ENCODE measurements around the gene NLRP3. TPM values are rescaled to one million over a fixed set of nuclear protein-coding genes. Genes with fewer than 3 reads are reported as not detected.
"Not testable (repeated sequence)": the region's sequence is repeated elsewhere in the genome, so short reads cannot be mapped to it uniquely, and the experiment has no call there.

Gene NLRP3
- total RNA-seq, 4 donors from 2014 or later: 0.29 to 0.56 (median 0.47) TPM

GRCh38 chr1:247468481-247469140 lies 52.6 kb downstream of the NLRP3 start:
- in situ Hi-C loops (cut with MboI; ENCODE audit: low sequenced_read_pairs in 4 of 4): no loop called here
- H3K27me3 ChIP-seq: no peaks in the 10 kb centered on the region
- no peak for DNase-seq

DNA sequence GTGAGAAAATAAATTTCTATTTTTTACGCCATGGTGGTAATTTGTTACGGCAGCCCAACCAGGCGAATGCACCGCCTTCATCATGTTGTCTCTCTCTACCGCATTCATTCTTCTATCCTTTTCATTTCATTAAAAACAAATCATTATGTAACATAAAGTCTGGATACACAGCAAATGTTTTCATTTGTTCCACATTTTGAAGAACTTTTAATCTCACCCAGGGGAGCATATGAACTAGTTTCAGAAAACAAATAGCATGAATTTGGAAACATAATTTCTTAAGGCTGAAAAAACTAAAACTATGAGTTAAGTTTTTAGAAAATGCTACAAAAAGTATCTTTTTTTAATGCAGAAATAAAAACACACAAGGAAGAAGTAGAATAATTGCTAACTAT lies 53.2 kb downstream of the NLRP3 start:
- Histone ChIP-seq H3K4me1 (no peaks in the 10 kb centered on the region), H3K36me3 (no peaks in the 10 kb centered on the region), H3K27ac (no peak overlapping the region), H3K9me3 (no peaks in the 10 kb centered on the region), H3K27me3 (no peaks in the 10 kb centered on the region), H3K4me3 (no peak overlapping the region)
- in situ Hi-C loops (cut with MboI; ENCODE audit: low sequenced_read_pairs in 4 of 4): no loop called here
- no peak for DNase-seq
- no peak for TF ChIP-seq CTCF (IDR thresholded peaks at IDR 0.05 in 4 of 5, conservative IDR thresholded peaks at IDR 0.05 in 1 of 5)
- no peak for TF ChIP-seq POLR2A (IDR thresholded peaks at IDR 0.05)
- intact Hi-C loops (cut with DNase I; ENCODE audit: low total_unique reads): no loop called here
- ATAC-seq: no peak

More at GRCh38 chr1:247468481-247469140, 52.6 kb downstream of the NLRP3 start:
- intact Hi-C loops (cut with DNase I; ENCODE audit: low total_unique reads): no loop called here
- TF ChIP-seq CTCF (IDR thresholded peaks at IDR 0.05 in 4 of 5, conservative IDR thresholded peaks at IDR 0.05 in 1 of 5): no peak
- no peak for TF ChIP-seq POLR2A (IDR thresholded peaks at IDR 0.05)
- H3K36me3 ChIP-seq: no peaks in the 10 kb centered on the region
- no peaks in the 10 kb centered on the region for H3K9me3 ChIP-seq
- no peak for ATAC-seq
- no peaks in the 10 kb centered on the region for H3K4me1 ChIP-seq
- no peak overlapping the region for H3K4me3 ChIP-seq
- no peak overlapping the region for H3K27ac ChIP-seq

DNA sequence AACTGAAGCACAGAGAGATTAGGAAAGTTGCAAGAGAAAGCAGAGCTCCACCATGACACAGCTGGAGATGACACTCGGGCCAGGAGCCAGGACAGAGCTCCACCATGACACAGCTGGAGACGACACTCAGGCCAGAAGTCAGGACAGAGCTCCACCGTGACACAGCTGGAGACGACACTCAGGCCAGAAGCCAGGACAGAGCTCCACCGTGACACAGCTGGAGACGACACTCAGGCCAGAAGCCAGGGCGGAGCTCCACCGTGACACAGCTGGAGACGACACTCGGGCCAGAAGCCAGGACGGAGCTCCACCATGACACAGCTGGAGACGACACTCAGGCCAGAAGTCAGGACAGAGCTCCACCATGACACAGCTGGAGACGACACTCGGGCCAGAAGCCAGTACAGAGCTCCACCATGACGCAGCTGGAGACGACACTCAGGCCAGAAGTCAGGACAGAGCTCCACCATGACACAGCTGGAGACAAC lies 55.0 kb downstream of the NLRP3 start:
- H3K27ac ChIP-seq; H3K36me3 ChIP-seq; intact Hi-C loops (cut with DNase I; ENCODE audit: low total_unique reads); in situ Hi-C loops (cut with MboI; ENCODE audit: low sequenced_read_pairs in 4 of 4); ATAC-seq; H3K4me3 ChIP-seq; H3K4me1 ChIP-seq; H3K9me3 ChIP-seq; DNase-seq; H3K27me3 ChIP-seq: not testable (repeated sequence)

DNA sequence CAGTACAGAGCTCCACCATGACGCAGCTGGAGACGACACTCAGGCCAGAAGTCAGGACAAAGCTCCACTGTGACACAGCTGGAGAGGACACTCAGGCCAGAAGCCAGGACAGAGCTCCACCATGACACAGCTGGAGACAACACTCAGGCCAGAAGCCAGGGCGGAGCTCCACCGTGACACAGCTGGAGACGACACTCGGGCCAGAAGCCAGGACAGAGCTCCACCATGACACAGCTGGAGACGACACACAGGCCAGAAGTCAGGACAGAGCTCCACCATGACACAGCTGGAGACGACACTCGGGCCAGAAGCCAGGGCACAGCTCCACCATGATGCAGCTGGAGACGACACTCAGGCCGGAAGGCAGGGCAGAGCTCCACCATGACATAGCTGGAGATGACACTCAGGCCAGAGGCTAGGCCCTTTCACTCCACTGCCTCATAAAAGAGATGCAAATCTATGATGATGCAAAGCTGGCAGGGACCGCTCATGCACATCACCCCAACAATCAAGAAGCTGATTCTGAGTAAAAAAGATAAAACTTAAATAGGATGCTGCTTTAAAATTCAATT lies 55.6 kb downstream of the NLRP3 start:
- no peak for DNase-seq
- no peak overlapping the region for H3K4me3 ChIP-seq
- H3K27ac ChIP-seq: no peak overlapping the region
- intact Hi-C loops (cut with DNase I; ENCODE audit: low total_unique reads): no loop called here
- H3K4me1 ChIP-seq: no peaks in the 10 kb centered on the region
- H3K36me3 ChIP-seq: no peaks in the 10 kb centered on the region
- H3K27me3 ChIP-seq: no peaks in the 10 kb centered on the region
- no peak for TF ChIP-seq CTCF (IDR thresholded peaks at IDR 0.05 in 4 of 5, conservative IDR thresholded peaks at IDR 0.05 in 1 of 5)
- TF ChIP-seq POLR2A (IDR thresholded peaks at IDR 0.05): no peak
- no peak for ATAC-seq
- no peaks in the 10 kb centered on the region for H3K9me3 ChIP-seq
- in situ Hi-C loops (cut with MboI; ENCODE audit: low sequenced_read_pairs in 4 of 4): no loop called here

GRCh38 chr1:247472035-247472434 lies 56.1 kb downstream of the NLRP3 start:
- Histone ChIP-seq H3K27ac (no peak overlapping the region), H3K4me3 (no peak overlapping the region), H3K4me1 (no peaks in the 10 kb centered on the region), H3K27me3 (no peaks in the 10 kb centered on the region), H3K9me3 (no peaks in the 10 kb centered on the region), H3K36me3 (no peaks in the 10 kb centered on the region)
- ATAC-seq (no peak), DNase-seq (no peak)
- intact Hi-C loops (cut with DNase I; ENCODE audit: low total_unique reads) (no loop called here), in situ Hi-C loops (cut with MboI; ENCODE audit: low sequenced_read_pairs in 4 of 4) (no loop called here)
- TF ChIP-seq CTCF (IDR thresholded peaks at IDR 0.05 in 4 of 5, conservative IDR thresholded peaks at IDR 0.05 in 1 of 5) (no peak), POLR2A (IDR thresholded peaks at IDR 0.05) (no peak)
